DOHH2 (cell line): ENCODE measurements around the gene EDC4.

ENCODE experiments used
- CTCF ChIP-seq: fragments of 200-600 bp; sonication (generic); IDR thresholded peaks from one replicate; pipeline ENCODE4 v1.5.1; 2014; ENCODE audit warnings: antibody characterized with exemption, mild to moderate bottlenecking, low read depth, low read length; ENCODE audit not compliant: poor library complexity, severe bottlenecking
- EZH2phosphoT487 ChIP-seq: fragments of 200-600 bp; sonication (generic); IDR thresholded peaks from 2 replicates; pipeline ENCODE4 v1.6.1; 2017; ENCODE audit warnings: borderline replicate concordance, mild to moderate bottlenecking, antibody characterized with exemption, low read length, moderate library complexity, mixed read lengths

- TF ChIP-seq CTCF (no peak), EZH2phosphoT487 (no peak)
Measured at GRCh38 chr16:67857547-67858233, 15.2 kb upstream of the EDC4 start.
